KMS-11 (cell line): ENCODE results near the gene PIP4K2B.

Experiments used
- H2AFZ ChIP-seq: fragments of 200-600 bp; sonication (generic); 2 replicates; pipeline ENCODE4 v1.6.1; 2016; ENCODE audit warnings: antibody characterized with exemption, mixed run types, low read depth
- H3K27ac ChIP-seq: fragments of 200-600 bp; sonication (generic); 2 replicates; pipeline ENCODE4 v1.6.1; 2016; ENCODE audit warnings: mild to moderate bottlenecking, mixed run types
- H3K27me3 ChIP-seq: fragments of 200-600 bp; sonication (generic); 2 replicates; pipeline ENCODE4 v1.6.1; 2017; ENCODE audit warnings: mild to moderate bottlenecking, low read depth, mixed run types, moderate library complexity; ENCODE audit not compliant: insufficient read depth
- H3K36me3 ChIP-seq: fragments of 200-600 bp; sonication (generic); 2 replicates; pipeline ENCODE4 v1.6.1; 2017; ENCODE audit warnings: mild to moderate bottlenecking, mixed run types; ENCODE audit not compliant: insufficient read depth
- H3K4me1 ChIP-seq: fragments of 200-600 bp; sonication (generic); 2 replicates; pipeline ENCODE4 v1.6.1; 2016; ENCODE audit warnings: mild to moderate bottlenecking, low read depth, mixed run types; ENCODE audit not compliant: poor library complexity, severe bottlenecking
- H3K4me2 ChIP-seq: fragments of 200-600 bp; sonication (generic); 2 replicates; pipeline ENCODE4 v1.7.0; 2016; ENCODE audit warnings: mild to moderate bottlenecking, mixed run types
- H3K4me3 ChIP-seq: fragments of 200-600 bp; sonication (generic); IDR thresholded peaks from 2 replicates; pipeline ENCODE4 v1.6.1; 2017; ENCODE audit warnings: low read depth, low read length, mixed read lengths; ENCODE audit not compliant: insufficient read depth
- H3K79me2 ChIP-seq: fragments of 200-600 bp; sonication (generic); 2 replicates; pipeline ENCODE4 v1.6.1; 2016; ENCODE audit warnings: low read depth, mixed run types; ENCODE audit not compliant: insufficient read depth
- H3K9ac ChIP-seq: fragments of 200-600 bp; sonication (generic); 2 replicates; pipeline ENCODE4 v1.6.1; 2016; ENCODE audit warnings: mild to moderate bottlenecking, mixed run types
- H4K20me1 ChIP-seq: fragments of 200-600 bp; sonication (generic); 2 replicates; pipeline ENCODE4 v1.6.1; 2016; ENCODE audit warnings: mild to moderate bottlenecking, mixed run types; ENCODE audit not compliant: insufficient read depth
- CTCF ChIP-seq: fragments of 200-600 bp; sonication (generic); conservative IDR thresholded peaks from 2 replicates; pipeline ENCODE4 v1.6.1; 2017; ENCODE audit warnings: low read depth, mild to moderate bottlenecking, antibody characterized with exemption, low read length, moderate library complexity, mixed read lengths

The PIP4K2B gene

DNA sequence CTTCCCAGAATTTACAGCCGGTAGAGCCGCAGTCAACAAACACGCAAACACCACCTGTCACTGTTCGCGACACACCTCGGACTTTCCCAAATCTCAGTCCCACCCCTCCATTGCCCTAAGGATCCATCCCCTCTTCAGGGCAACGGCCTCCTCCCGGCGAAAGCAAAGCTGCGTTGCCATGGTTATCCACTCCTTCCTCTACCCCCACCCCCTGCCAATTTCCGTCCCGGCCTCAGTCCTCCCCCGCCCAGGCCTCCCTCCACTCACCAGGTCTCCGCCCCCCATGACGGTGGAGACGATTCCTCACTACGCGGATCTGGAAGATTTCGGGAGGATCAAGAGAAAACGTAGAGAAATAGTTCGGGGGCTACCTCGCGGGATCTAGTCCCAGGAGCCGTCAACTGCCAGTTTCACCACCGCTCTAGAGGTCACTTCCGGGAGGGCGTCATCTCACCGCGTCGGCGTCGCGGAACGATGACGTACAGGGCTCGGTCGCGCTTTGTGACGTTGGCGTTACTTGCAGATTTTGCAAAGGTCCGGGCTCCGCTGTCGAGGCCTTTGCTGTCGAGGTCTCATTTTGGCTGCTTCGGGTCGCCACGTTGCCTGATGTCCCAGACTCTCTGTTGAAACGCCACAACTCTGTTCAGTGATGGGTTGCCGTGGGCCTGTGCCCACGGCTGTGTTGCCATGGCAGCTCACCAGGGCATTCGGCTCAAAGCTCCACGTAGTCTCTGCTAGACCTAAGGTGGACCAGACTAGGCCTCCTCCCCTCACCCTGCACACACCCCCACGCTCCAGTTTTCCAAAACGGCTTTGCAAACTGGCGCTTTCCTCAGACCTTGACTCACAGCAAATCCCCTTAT is 25.8 kb upstream of the PIP4K2B start, which contains the start of gene CWC25:
TSS of gene CWC25 (minus strand) at position 423 of the 863 bp plus-strand sequence. CDS start at position 285, 138 bp downstream.
- Histone ChIP-seq H3K4me3 (no peak within 1 kb of the TSS), H3K9ac (peak within 1 kb of the TSS; percentile 97), H3K79me2 (peaks cover 46% of the 10 kb centered on the region), H3K27me3 (no peaks in the 10 kb centered on the region), H3K36me3 (peaks cover 5% of the 10 kb centered on the region; the same call in 1 of the 2 replicates), H4K20me1 (no peaks in the 10 kb centered on the region), H3K27ac (peak within 1 kb of the TSS; percentile 98), H2AFZ (peak within 1 kb of the TSS; percentile 32), H3K4me1 (peaks cover 14% of the 10 kb centered on the region), H3K4me2 (peak within 1 kb of the TSS; percentile 98)
- TF ChIP-seq CTCF = no peak

DNA sequence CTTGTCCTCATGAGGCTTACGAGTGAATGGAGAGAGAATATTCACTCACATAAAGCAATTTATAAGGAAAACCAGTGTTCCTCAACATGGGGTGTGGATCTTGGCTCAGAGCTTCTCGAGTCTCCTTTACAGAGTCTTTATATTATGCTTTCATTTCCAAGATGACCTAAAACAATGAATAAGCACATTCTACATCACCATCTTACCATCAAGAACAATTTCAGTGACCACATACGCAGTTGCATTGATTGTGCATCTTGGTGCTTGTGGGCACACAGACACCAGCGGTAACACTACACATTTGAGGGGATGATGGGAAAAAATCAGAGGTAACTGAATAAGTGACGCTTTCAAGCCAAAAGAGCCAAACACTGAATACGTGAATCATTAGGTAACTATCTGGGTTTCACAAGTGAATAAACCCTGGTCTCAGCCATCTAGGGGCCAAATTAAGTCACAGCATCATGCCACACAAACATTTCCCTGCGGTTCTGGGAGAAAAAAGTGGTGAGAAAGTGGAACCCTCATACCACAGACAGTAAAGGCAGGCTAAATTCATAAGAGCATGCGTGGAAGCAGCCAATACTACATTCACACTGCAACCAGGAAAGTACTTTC is 16.3 kb upstream of the PIP4K2B start:
- Histone ChIP-seq H3K4me1 (peaks cover 29% of the 10 kb centered on the region), H3K9ac (no peak overlapping the region)

DNA sequence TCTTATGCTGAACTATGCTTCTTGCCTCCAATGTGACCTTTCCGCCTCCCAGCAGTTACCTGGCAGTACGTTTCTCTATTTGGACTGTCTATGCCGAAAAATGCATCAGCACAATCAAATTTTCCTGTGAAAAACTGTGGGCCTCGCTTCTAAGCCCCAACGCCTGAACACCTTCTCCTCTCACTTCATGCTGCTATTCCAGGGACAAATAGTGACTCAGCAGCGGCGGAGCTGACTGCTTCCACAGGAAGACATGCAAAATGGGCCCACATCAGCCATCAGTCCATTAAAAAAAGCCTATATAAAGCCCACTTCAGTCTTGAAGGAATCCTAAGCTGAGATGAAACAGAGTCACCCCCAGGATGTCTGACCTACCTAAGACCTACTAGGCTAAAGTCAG is 10.5 kb upstream of the PIP4K2B start:
- Histone ChIP-seq H3K79me2 (peaks cover 2% of the 10 kb centered on the region; the same call in 1 of the 2 replicates), H3K9ac (no peak overlapping the region), H3K27me3 (no peaks in the 10 kb centered on the region), H4K20me1 (no peaks in the 10 kb centered on the region), H3K4me2 (no peak overlapping the region), H3K4me1 (peaks cover 2% of the 10 kb centered on the region), H3K4me3 (no peak overlapping the region), H2AFZ (no peak overlapping the region), H3K36me3 (peaks cover 21% of the 10 kb centered on the region; the same call in 1 of the 2 replicates), H3K27ac (no peak overlapping the region)
- no peak for TF ChIP-seq CTCF

More for the DNA sequence above, 16.3 kb upstream of the PIP4K2B start:
- H3K79me2 ChIP-seq = peaks cover 33% of the 10 kb centered on the region; the same call in 1 of the 2 replicates
- no peaks in the 10 kb centered on the region for H3K27me3 ChIP-seq
- no peak overlapping the region for H3K4me3 ChIP-seq
- peak; percentile 82 for TF ChIP-seq CTCF
- H3K4me2 ChIP-seq = peak overlapping the region; percentile 65
- H3K27ac ChIP-seq = peak overlapping the region; percentile 59
- H2AFZ ChIP-seq = no peak overlapping the region
- peaks cover 7% of the 10 kb centered on the region for H4K20me1 ChIP-seq
- H3K36me3 ChIP-seq = peaks cover 11% of the 10 kb centered on the region; the same call in 1 of the 2 replicates

DNA sequence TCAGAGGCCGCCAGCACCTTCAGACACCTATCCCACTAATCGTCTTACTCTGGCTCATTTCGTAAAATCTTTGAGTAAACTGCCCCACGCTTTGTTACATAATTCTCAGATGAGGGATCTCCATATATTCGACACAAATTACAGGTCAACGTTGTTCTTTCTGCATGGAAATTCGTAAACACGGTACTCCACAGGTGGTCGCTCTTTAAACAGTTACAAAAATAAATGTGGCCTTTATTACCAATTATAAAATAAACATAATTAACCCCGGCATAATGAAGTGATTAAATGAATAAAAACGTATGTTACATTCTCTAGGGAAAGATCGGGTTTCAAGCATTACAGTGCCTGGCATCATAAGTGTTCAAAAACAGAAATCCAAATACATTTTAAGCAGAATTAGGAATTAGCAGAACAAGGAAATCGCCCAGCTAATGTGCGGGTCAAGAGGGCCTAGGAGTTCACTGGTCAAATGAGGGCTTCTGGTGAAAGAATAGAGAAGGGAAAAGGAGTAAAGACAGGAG is 943 bp upstream of the PIP4K2B start:
- peak overlapping the region; percentile 86; the same call in 1 of the 2 replicates for H3K27ac ChIP-seq
- H3K36me3 ChIP-seq = no peaks in the 10 kb centered on the region; the same call in 1 of the 2 replicates
- peak overlapping the region; percentile 56 for H3K4me2 ChIP-seq
- peaks cover 38% of the 10 kb centered on the region for H3K4me1 ChIP-seq
- no peak overlapping the region for H3K4me3 ChIP-seq
- peak overlapping the region; percentile 90; the same call in 1 of the 2 replicates for H3K9ac ChIP-seq
- H3K27me3 ChIP-seq = no peaks in the 10 kb centered on the region
- peaks cover 37% of the 10 kb centered on the region for H3K79me2 ChIP-seq
- TF ChIP-seq CTCF = no peak
- peak overlapping the region; percentile 63 for H2AFZ ChIP-seq
- no peaks in the 10 kb centered on the region for H4K20me1 ChIP-seq
